ENCODE data around the gene CNTN4.
"Not testable (repeated sequence)": the region's sequence is repeated elsewhere in the genome, so short reads cannot be mapped to it uniquely, and the experiment has no call there.

CNTN4 gene

DNA sequence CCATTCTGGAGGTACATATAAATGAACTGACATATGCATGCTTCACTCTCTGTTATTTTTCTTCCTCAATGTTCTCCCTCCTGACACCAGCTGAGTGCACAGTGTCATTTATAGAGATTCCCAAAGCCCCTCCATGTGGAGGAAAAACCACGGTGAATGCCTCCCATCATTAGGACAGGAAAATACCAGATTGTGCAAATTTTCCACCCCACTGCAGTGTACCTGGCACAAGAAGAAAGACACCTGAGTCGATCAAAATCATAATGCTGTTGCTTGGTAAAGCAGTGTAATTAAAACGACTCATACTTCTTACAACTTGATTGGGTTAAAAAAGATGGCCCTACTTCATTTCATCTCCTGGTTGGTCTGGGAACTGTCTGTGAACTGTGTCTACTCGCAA is 720.9 kb downstream of the CNTN4 start:
- Histone ChIP-seq H3K4me1 (ENCODE audit: control insufficient read depth in 1 of 2, insufficient read depth in 2 of 2, low read length in 2 of 2) (no peaks in the 10 kb centered on the region), H3K9me3 (ENCODE audit: control insufficient read depth in 1 of 2, low read length in 2 of 2) (peaks cover 0 to 3% of the 10 kb centered on the region in 2 donors), H3K36me3 (ENCODE audit: control insufficient read depth in 1 of 2, insufficient read depth in 2 of 2, low read length in 2 of 2) (no peaks in the 10 kb centered on the region), H3K9ac (ENCODE audit: low read depth in 1 of 2, low read length in 2 of 2) (no peak overlapping the region), H3K27ac (ENCODE audit: low read depth, low read length) (no peak overlapping the region), H3K4me3 (ENCODE audit: low read depth in 1 of 2, low read length in 2 of 2) (no peak overlapping the region), H3K27me3 (ENCODE audit: control insufficient read depth in 1 of 2, insufficient read depth in 2 of 2, low read length in 2 of 2) (no peaks in the 10 kb centered on the region)

- H3K4me1 ChIP-seq (ENCODE audit: control insufficient read depth in 1 of 2, insufficient read depth in 2 of 2, low read length in 2 of 2); H3K9me3 ChIP-seq (ENCODE audit: control insufficient read depth in 1 of 2, low read length in 2 of 2); H3K4me3 ChIP-seq (ENCODE audit: low read depth in 1 of 2, low read length in 2 of 2); H3K27me3 ChIP-seq (ENCODE audit: control insufficient read depth in 1 of 2, insufficient read depth in 2 of 2, low read length in 2 of 2); H3K27ac ChIP-seq (ENCODE audit: low read depth, low read length); H3K9ac ChIP-seq (ENCODE audit: low read depth in 1 of 2, low read length in 2 of 2); H3K36me3 ChIP-seq (ENCODE audit: control insufficient read depth in 1 of 2, insufficient read depth in 2 of 2, low read length in 2 of 2): not testable (repeated sequence)
These were observed 722.3 kb downstream of the CNTN4 start for GRCh38 chr3:2820982-2821381.

- Histone ChIP-seq H3K27ac (ENCODE audit: low read depth, low read length) (no peak overlapping the region), H3K36me3 (ENCODE audit: control insufficient read depth in 1 of 2, insufficient read depth in 2 of 2, low read length in 2 of 2) (no peaks in the 10 kb centered on the region), H3K4me3 (ENCODE audit: low read depth in 1 of 2, low read length in 2 of 2) (no peak overlapping the region), H3K4me1 (ENCODE audit: control insufficient read depth in 1 of 2, insufficient read depth in 2 of 2, low read length in 2 of 2) (no peaks in the 10 kb centered on the region), H3K27me3 (ENCODE audit: control insufficient read depth in 1 of 2, insufficient read depth in 2 of 2, low read length in 2 of 2) (no peaks in the 10 kb centered on the region), H3K9ac (ENCODE audit: low read depth in 1 of 2, low read length in 2 of 2) (no peak overlapping the region), H3K9me3 (ENCODE audit: control insufficient read depth in 1 of 2, low read length in 2 of 2) (peaks cover 0 to 3% of the 10 kb centered on the region in 2 donors)
These were observed 723.9 kb downstream of the CNTN4 start for GRCh38 chr3:2822611-2823010.

DNA sequence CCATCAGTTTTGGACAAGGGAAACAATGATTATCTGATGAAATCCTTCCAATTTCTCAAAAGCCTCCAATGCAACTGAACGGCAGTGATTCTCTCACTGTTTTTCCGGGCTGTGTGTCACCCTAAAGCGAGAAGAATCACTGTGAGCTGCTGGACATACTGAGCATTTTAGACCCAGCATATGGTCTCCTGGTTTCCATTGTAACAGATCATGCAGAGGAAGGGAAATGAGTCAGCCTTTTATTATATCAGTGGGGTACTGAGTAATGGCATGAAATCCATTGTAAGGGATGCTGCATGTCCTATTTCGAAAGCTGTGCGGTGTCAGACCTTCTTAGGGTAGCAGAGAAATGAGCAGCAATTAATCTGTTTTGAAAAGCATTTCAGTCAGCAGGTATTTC is 724.4 kb downstream of the CNTN4 start:
- no peaks in the 10 kb centered on the region for H3K4me1 ChIP-seq (ENCODE audit: control insufficient read depth in 1 of 2, insufficient read depth in 2 of 2, low read length in 2 of 2)
- H3K36me3 ChIP-seq (ENCODE audit: control insufficient read depth in 1 of 2, insufficient read depth in 2 of 2, low read length in 2 of 2), result no peaks in the 10 kb centered on the region

DNA sequence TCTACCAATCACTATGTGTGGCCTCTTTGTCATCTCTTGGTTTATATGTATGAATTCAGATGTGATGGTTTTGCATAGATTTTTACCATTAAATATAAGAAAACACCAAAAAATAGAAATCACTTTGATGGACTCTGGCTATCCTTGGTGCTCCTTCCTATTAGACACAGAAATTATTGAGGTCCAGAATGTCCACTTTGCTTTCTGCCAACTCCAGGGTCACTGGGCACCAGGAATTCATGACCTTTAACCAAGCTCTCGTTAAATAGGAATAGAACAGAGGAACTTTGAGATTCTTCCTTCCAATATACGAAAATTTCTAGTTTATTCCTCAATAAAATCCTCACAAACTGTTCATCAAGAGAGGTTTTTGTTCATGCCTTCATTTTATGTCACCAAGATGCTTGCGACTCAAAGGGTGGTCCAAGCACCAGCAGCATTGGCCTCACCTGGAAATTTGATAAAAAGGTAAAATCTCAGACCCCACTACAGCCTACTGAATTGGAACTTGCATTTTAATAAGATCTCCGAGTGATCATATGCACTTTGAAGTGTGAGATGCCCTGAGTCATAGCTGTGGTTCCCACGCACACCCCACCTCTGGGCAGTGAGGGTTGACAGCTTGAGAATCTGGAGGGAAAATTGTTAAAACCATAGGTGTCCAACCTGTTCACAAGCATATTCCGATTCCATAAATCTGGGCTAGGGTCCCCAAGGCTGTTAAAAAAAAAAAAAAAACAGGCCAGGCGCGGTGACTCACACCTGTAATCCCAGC is 725.0 kb downstream of the CNTN4 start:
- Histone ChIP-seq H3K36me3 (ENCODE audit: control insufficient read depth in 1 of 2, insufficient read depth in 2 of 2, low read length in 2 of 2) (no peaks in the 10 kb centered on the region), H3K4me3 (ENCODE audit: low read depth in 1 of 2, low read length in 2 of 2) (no peak overlapping the region)

More for the DNA sequence above, 724.4 kb downstream of the CNTN4 start:
- Histone ChIP-seq H3K9me3 (ENCODE audit: control insufficient read depth in 1 of 2, low read length in 2 of 2) (peaks cover 0 to 3% of the 10 kb centered on the region in 2 donors), H3K27ac (ENCODE audit: low read depth, low read length) (no peak overlapping the region), H3K27me3 (ENCODE audit: control insufficient read depth in 1 of 2, insufficient read depth in 2 of 2, low read length in 2 of 2) (no peaks in the 10 kb centered on the region), H3K4me3 (ENCODE audit: low read depth in 1 of 2, low read length in 2 of 2) (no peak overlapping the region), H3K9ac (ENCODE audit: low read depth in 1 of 2, low read length in 2 of 2) (no peak overlapping the region)

GRCh38 chr3:2826036-2826435 is 727.4 kb downstream of the CNTN4 start:
- no peaks in the 10 kb centered on the region for H3K4me1 ChIP-seq (ENCODE audit: control insufficient read depth in 1 of 2, insufficient read depth in 2 of 2, low read length in 2 of 2)
- H3K27me3 ChIP-seq (ENCODE audit: control insufficient read depth in 1 of 2, insufficient read depth in 2 of 2, low read length in 2 of 2), result no peaks in the 10 kb centered on the region
- H3K27ac ChIP-seq (ENCODE audit: low read depth, low read length), result no peak overlapping the region
- H3K36me3 ChIP-seq (ENCODE audit: control insufficient read depth in 1 of 2, insufficient read depth in 2 of 2, low read length in 2 of 2), result no peaks in the 10 kb centered on the region
- H3K9ac ChIP-seq (ENCODE audit: low read depth in 1 of 2, low read length in 2 of 2), result no peak overlapping the region
- H3K4me3 ChIP-seq (ENCODE audit: low read depth in 1 of 2, low read length in 2 of 2), result no peak overlapping the region
- peaks cover 0 to 3% of the 10 kb centered on the region in 2 donors for H3K9me3 ChIP-seq (ENCODE audit: control insufficient read depth in 1 of 2, low read length in 2 of 2)

More for the DNA sequence above, 725.0 kb downstream of the CNTN4 start:
- Histone ChIP-seq H3K27ac (ENCODE audit: low read depth, low read length) (no peak overlapping the region), H3K4me1 (ENCODE audit: control insufficient read depth in 1 of 2, insufficient read depth in 2 of 2, low read length in 2 of 2) (no peaks in the 10 kb centered on the region), H3K9me3 (ENCODE audit: control insufficient read depth in 1 of 2, low read length in 2 of 2) (peaks cover 0 to 3% of the 10 kb centered on the region in 2 donors), H3K27me3 (ENCODE audit: control insufficient read depth in 1 of 2, insufficient read depth in 2 of 2, low read length in 2 of 2) (no peaks in the 10 kb centered on the region), H3K9ac (ENCODE audit: low read depth in 1 of 2, low read length in 2 of 2) (no peak overlapping the region)

DNA sequence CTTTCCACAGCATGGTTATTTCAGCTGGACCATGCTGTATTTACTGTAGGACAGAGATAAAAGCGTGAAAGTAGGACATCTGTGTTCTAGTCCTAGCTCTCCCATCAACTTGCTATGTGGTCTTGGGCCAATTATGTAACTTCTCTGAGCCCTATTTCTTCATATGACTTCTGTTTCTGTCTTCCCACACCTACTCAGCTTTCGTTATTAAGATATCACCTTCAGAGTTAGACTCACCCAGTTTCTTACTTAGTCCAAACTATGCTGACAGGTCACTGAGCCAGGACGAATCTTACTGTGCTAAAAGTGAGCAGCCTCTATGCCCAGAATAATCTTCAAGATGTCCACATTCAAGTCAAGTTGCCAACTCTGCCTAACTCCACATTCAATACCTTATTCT is 727.8 kb downstream of the CNTN4 start:
- Histone ChIP-seq H3K9ac (ENCODE audit: low read depth in 1 of 2, low read length in 2 of 2) (no peak overlapping the region), H3K4me1 (ENCODE audit: control insufficient read depth in 1 of 2, insufficient read depth in 2 of 2, low read length in 2 of 2) (no peaks in the 10 kb centered on the region), H3K4me3 (ENCODE audit: low read depth in 1 of 2, low read length in 2 of 2) (no peak overlapping the region), H3K36me3 (ENCODE audit: control insufficient read depth in 1 of 2, insufficient read depth in 2 of 2, low read length in 2 of 2) (no peaks in the 10 kb centered on the region), H3K27ac (ENCODE audit: low read depth, low read length) (no peak overlapping the region), H3K9me3 (ENCODE audit: control insufficient read depth in 1 of 2, low read length in 2 of 2) (no peaks in the 10 kb centered on the region), H3K27me3 (ENCODE audit: control insufficient read depth in 1 of 2, insufficient read depth in 2 of 2, low read length in 2 of 2) (no peaks in the 10 kb centered on the region)

DNA sequence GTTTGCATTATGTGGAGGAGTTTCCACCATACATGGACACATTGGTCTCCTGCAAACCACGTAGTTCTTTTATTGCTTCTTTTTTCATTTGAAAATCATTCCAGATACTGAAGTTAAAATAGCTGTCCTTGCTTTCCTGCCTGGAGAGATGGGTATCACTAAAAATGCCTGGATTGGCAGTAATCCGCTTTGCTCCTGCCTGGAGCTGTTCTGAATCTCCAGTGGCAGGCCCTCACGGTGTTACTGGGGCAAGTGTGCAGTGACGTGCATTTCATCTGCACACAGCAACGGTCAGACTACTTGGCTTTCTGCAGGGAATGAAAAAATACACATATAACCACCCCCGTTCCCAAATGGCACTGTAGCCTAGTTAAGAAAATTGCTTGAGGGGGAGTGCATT is 738.6 kb downstream of the CNTN4 start:
- Histone ChIP-seq H3K4me3 (ENCODE audit: low read depth in 1 of 2, low read length in 2 of 2) (no peak overlapping the region), H3K36me3 (ENCODE audit: control insufficient read depth in 1 of 2, insufficient read depth in 2 of 2, low read length in 2 of 2) (no peaks in the 10 kb centered on the region), H3K27ac (ENCODE audit: low read depth, low read length) (no peak overlapping the region), H3K27me3 (ENCODE audit: control insufficient read depth in 1 of 2, insufficient read depth in 2 of 2, low read length in 2 of 2) (no peaks in the 10 kb centered on the region), H3K4me1 (ENCODE audit: control insufficient read depth in 1 of 2, insufficient read depth in 2 of 2, low read length in 2 of 2) (no peaks in the 10 kb centered on the region), H3K9me3 (ENCODE audit: control insufficient read depth in 1 of 2, low read length in 2 of 2) (no peaks in the 10 kb centered on the region), H3K9ac (ENCODE audit: low read depth in 1 of 2, low read length in 2 of 2) (no peak overlapping the region)

GRCh38 chr3:2837910-2838309 is 739.2 kb downstream of the CNTN4 start:
- Histone ChIP-seq H3K9ac (ENCODE audit: low read depth in 1 of 2, low read length in 2 of 2) (no peak overlapping the region), H3K27me3 (ENCODE audit: control insufficient read depth in 1 of 2, insufficient read depth in 2 of 2, low read length in 2 of 2) (no peaks in the 10 kb centered on the region), H3K36me3 (ENCODE audit: control insufficient read depth in 1 of 2, insufficient read depth in 2 of 2, low read length in 2 of 2) (no peaks in the 10 kb centered on the region), H3K4me3 (ENCODE audit: low read depth in 1 of 2, low read length in 2 of 2) (no peak overlapping the region), H3K27ac (ENCODE audit: low read depth, low read length) (no peak overlapping the region), H3K4me1 (ENCODE audit: control insufficient read depth in 1 of 2, insufficient read depth in 2 of 2, low read length in 2 of 2) (no peaks in the 10 kb centered on the region), H3K9me3 (ENCODE audit: control insufficient read depth in 1 of 2, low read length in 2 of 2) (no peaks in the 10 kb centered on the region)

DNA sequence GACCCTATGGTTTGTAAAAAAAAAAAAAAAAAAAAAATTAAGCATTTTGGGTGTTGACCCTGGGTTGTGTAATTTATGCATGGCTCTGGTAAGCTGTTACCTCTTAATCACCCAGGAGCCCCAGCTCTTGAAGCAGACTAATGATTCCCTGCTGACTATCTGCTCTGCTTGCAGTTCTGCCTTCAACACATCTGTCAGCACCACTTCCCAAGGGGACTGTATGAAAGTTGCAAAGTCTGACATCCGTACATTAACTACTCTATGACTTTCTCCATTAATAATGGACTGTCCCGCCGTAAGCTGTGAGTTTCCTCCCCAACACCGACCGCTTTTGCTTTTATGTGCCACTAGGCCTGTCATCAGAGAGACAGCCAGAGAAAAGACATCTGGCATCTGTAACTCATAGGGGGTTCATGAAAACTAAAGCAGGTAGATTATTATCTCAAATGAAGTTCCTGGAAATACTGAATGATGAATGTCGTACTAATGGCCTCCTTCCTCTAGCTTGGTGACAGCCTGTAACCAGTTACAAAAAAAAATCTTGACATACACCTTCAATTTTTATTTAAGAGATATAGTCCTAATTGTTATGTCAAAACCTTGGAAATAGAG is 740.0 kb downstream of the CNTN4 start:
- Histone ChIP-seq H3K36me3 (ENCODE audit: control insufficient read depth in 1 of 2, insufficient read depth in 2 of 2, low read length in 2 of 2) (no peaks in the 10 kb centered on the region), H3K9ac (ENCODE audit: low read depth in 1 of 2, low read length in 2 of 2) (no peak overlapping the region), H3K4me1 (ENCODE audit: control insufficient read depth in 1 of 2, insufficient read depth in 2 of 2, low read length in 2 of 2) (no peaks in the 10 kb centered on the region), H3K4me3 (ENCODE audit: low read depth in 1 of 2, low read length in 2 of 2) (no peak overlapping the region), H3K27me3 (ENCODE audit: control insufficient read depth in 1 of 2, insufficient read depth in 2 of 2, low read length in 2 of 2) (no peaks in the 10 kb centered on the region), H3K9me3 (ENCODE audit: control insufficient read depth in 1 of 2, low read length in 2 of 2) (no peaks in the 10 kb centered on the region), H3K27ac (ENCODE audit: low read depth, low read length) (no peak overlapping the region)
